GM18498 (cell line): ENCODE results near the gene RPS6KA3.
"Not testable (repeated sequence)": the region's sequence is repeated elsewhere in the genome, so short reads cannot be mapped to it uniquely, and the experiment has no call there.

Experiments used
- ATAC-seq: cut with Tn5 transposase; IDR thresholded peaks from one replicate; pipeline ENCODE4 v1.9.1; 2021; ENCODE audit warnings: mild to moderate bottlenecking, moderate library complexity; ENCODE audit not compliant: unreplicated experiment

The RPS6KA3 gene

GRCh38 chrX:20265726-20266681 is 705 bp downstream of the RPS6KA3 start:
- peak; percentile 22 for ATAC-seq

DNA sequence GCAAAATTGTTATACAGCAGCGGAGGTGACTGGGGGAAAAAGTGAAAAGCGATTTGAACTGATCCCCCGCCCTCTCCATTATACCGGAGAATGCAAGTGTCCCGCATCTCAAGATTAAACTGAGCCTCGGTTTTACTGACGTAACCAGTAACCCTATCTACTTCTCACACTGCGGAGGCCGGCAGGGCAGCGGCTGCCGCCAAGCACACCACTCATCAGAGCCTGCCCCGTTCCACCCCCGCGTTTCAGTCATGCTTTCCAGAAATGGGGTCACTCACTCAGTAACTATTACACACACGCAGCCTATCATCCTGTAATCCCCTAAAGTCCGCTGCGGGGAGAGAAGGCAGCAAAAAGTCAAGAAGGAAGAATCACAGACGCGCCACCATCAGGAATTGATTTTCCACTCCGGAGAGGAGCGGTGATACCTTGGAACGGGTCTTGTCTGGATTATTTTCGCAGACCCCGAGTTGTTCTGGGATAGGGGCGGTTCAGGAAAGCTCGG is 1.4 kb downstream of the RPS6KA3 start:
- ATAC-seq: peak; percentile 34

DNA sequence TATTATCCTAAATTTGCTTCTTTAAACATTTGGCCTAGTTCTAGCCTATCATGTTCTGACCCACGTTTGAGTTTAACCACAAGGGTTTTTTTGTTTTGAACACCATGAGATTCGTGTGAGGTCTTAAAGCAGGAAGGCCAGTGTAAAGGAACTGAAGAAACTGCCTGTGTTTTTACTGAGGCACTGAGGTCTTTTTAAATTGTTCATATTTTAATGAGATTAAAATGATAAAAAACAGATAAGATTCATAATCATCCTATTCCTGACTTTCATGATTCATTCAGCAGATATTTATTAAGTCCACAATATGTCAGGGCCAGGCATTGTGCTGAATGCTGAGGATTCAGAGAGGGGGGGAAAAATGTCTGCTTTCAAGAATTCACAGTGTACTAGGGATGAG is 3.2 kb downstream of the RPS6KA3 start:
- peak; percentile 21 for ATAC-seq

- ATAC-seq: no peak
These were observed 5.8 kb downstream of the RPS6KA3 start for GRCh38 chrX:20260885-20261284.

GRCh38 chrX:20254712-20255299 is 11.9 kb downstream of the RPS6KA3 start:
- no peak for ATAC-seq

GRCh38 chrX:20253232-20253543 is 13.5 kb downstream of the RPS6KA3 start:
- ATAC-seq: no peak

- ATAC-seq: peak; percentile 54
These were observed 14.1 kb downstream of the RPS6KA3 start for GRCh38 chrX:20252381-20253231.

- no peak for ATAC-seq
These were observed 15.0 kb downstream of the RPS6KA3 start for GRCh38 chrX:20251691-20252090.

- ATAC-seq: not testable (repeated sequence)
These were observed 16.6 kb downstream of the RPS6KA3 start for GRCh38 chrX:20250146-20250545.

GRCh38 chrX:20248592-20249192 is 18.0 kb downstream of the RPS6KA3 start:
- no peak for ATAC-seq

DNA sequence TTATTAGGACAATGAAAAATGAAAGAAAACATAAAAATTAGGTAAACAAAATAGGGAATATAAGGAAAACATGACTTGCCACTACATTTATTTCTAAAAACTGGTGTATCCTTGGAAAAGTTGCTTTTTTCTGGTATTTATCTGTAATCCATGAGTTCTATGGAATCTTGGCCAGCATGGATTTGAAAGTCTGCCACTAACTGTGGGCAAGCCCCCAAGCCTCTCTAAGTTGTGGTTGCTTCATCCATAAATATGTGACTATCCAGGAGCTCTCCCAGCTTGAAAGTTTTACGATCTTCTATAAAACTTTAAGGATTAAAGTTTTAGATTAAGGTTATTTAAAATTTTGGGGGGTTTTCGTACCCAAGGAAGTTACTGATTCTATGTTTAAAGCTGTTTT is 21.8 kb downstream of the RPS6KA3 start:
- no peak for ATAC-seq

GRCh38 chrX:20240201-20240600 is 26.5 kb downstream of the RPS6KA3 start:
- no peak for ATAC-seq

GRCh38 chrX:20237864-20238263 is 28.8 kb downstream of the RPS6KA3 start:
- ATAC-seq: no peak

DNA sequence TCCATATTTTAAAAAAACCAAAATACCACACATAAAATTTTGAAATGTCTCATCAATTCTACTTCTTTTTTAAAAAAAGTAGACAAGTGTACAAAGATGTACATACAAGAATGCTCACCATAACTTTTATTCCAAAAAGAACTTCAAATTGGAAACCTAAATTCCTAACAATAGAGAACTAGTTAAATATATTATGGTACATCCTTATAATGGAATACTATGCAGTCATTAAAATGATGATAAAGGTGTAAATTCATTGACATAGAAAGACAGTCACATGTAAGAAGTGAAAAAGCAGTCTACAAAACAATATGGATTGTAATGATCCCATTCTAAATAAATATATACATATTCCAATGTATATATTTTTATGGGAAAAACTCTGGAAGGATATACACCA is 31.0 kb downstream of the RPS6KA3 start:
- ATAC-seq: no peak

DNA sequence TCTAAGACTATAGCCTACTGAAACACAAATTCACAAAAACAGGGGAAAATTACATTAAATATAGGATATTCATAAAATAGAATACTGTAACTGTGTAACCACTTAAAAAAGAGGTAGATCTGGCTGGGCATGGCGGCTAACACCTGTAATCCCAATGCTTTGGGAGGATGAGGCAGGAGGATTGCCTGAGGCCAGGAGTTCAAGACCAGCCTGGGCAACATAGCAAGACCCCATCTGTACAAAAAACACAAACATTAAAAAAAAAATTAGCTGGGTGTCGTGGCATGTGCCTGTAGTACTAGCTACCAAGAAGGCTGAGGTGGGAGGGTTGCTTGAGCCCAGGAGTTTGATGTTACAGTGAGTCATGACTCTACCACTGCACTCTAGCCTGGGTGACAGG is 33.4 kb downstream of the RPS6KA3 start:
- ATAC-seq: no peak

- no peak for ATAC-seq
These were observed 35.1 kb downstream of the RPS6KA3 start for GRCh38 chrX:20231598-20231997.

- ATAC-seq: peak; percentile 69
These were observed 36.3 kb downstream of the RPS6KA3 start for GRCh38 chrX:20230406-20230805.

DNA sequence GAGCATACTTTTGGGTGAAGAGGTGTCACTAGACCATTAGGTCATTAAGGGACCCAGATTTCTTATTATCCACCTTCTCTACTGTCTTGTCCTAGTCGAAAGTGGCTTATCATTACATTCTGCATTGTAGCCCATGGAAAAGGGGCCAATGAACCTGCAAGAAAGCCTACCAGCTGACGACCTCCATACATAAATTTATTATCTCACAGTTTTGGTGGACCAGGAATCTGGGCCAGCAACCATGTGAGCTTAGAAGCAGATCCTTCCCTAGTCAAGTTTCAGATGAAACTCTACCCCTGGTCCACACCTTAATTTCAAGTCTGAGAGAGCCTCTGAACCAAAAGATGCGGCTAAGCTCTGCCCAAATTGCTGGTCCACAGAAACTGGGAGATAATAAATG is 37.6 kb downstream of the RPS6KA3 start:
- no peak for ATAC-seq

DNA sequence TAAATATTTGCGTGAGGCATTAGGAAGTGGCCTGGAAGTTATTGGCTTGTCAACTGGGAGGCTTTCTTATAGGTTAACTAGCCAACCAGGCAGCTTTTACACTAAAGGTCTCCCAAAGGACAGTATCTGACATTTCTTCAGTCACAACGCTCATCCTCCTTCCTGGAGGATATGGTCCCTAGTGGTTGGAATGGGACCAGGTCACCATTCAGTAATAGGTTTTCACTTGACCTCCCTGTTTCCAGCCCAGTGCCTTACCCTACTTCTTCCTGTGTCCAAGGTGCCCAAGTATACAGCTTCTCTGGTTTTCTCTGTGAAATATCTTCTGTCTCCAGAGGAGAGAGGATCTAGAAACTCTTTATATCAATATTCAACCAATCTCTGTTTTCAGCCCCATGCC is 38.5 kb downstream of the RPS6KA3 start:
- ATAC-seq: no peak

DNA sequence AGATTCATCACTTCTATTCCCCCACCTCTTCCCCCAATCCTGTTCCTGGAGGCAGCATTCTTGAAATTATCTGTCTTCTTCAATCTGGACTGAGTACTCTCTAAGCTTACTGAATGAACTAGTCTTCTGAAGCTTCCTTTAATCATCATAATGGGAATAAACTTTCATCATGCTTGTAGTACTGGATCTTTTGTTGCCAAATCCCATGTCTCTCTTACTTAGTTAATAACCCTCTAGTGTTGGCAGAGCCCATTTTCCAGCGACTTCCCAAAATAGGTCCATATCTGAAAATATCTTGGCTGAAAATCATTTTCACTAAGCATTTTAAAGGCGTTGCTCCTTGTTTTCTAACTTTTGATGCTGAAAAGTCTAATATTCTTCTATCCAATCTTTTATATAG is 39.6 kb downstream of the RPS6KA3 start:
- no peak for ATAC-seq

DNA sequence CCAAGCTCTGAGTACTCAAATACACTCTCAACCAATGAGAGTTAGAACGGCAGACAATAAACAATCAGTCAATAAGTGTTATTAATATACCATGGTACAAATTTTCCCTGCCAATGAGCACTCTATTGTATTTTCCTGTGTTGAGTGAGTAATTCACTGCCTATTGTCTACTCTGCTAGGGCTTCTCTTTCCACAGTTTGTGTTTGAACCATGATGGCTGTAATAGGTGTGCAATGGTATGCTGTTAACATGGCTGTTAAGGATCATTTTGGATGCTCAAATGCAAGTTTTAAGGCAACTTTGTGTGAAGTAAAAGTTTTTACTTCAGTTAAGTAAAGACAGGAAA is 41.2 kb downstream of the RPS6KA3 start:
- ATAC-seq: peak; percentile 15
